A673 (cell line): ENCODE measurements around the gene PRKCQ.

Experiments
- EZH2 ChIP-seq: fragments of 200-600 bp; sonication (generic); IDR thresholded peaks from 2 replicates; pipeline ENCODE4 v1.6.1; 2017; ENCODE audit warnings: borderline replicate concordance, low read depth, mild to moderate bottlenecking, mixed read lengths, antibody characterized with exemption, low read length; ENCODE audit not compliant: poor library complexity, severe bottlenecking
- TF ChIP-seq, protein P1 (sequence below): fragments of 300-800, 200-600 bp; sonication (generic); conservative IDR thresholded peaks from 2 replicates; pipeline ENCODE4 v1.5.1; 2017; ENCODE audit warnings: low read depth, mild to moderate bottlenecking, antibody characterized with exemption, low read length, moderate library complexity, mixed read lengths

DNA sequence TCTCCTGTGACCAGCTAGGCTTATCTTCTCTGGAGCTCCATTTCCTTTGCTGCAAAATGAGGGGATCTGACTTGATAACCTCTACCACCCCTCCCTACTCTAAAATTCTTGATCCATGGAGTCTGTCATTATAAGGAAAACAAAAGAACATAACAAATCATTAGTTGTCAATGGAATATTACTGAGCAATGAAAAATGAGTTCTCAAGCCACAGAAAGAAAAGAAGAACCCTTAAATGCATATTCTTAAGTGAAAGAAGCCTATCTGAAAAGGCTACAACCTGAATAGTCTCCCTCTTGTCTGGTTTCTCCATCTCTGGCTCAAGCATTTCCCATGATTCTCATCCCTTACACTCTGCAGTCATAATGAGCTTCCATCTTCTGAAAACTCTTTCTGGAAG, 110.4 kb downstream of the PRKCQ start:
- TF ChIP-seq, protein P1, sequence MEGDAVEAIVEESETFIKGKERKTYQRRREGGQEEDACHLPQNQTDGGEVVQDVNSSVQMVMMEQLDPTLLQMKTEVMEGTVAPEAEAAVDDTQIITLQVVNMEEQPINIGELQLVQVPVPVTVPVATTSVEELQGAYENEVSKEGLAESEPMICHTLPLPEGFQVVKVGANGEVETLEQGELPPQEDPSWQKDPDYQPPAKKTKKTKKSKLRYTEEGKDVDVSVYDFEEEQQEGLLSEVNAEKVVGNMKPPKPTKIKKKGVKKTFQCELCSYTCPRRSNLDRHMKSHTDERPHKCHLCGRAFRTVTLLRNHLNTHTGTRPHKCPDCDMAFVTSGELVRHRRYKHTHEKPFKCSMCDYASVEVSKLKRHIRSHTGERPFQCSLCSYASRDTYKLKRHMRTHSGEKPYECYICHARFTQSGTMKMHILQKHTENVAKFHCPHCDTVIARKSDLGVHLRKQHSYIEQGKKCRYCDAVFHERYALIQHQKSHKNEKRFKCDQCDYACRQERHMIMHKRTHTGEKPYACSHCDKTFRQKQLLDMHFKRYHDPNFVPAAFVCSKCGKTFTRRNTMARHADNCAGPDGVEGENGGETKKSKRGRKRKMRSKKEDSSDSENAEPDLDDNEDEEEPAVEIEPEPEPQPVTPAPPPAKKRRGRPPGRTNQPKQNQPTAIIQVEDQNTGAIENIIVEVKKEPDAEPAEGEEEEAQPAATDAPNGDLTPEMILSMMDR = no peak
- TF ChIP-seq EZH2 = no peak
